Mesenchymal stem cell (in vitro differentiated cells and primary cell): ENCODE data around the gene C1RL.
"Not testable (repeated sequence)": the region's sequence is repeated elsewhere in the genome, so short reads cannot be mapped to it uniquely, and the experiment has no call there.

Experiments
- DNase-seq: peaks from one replicate; pipeline ENCODE4 v3.0.0-alpha.2; 2013
- H2AFZ ChIP-seq: one replicate; pipeline ENCODE4 v1.6.1; 2013; ENCODE audit warnings: low read depth, mild to moderate bottlenecking, control low read depth, inconsistent platforms, low read length, moderate library complexity
- H2AK5ac ChIP-seq: 2 replicates; pipeline ENCODE4 v1.6.1; 2013; ENCODE audit warnings: low read length, moderate library complexity, mild to moderate bottlenecking, inconsistent platforms; ENCODE audit not compliant: severe bottlenecking
- H2BK120ac ChIP-seq: one replicate; pipeline ENCODE4 v1.6.1; 2013; ENCODE audit warnings: low read depth, mild to moderate bottlenecking, inconsistent platforms, low read length, moderate library complexity
- H2BK12ac ChIP-seq, 2 experiments: one replicate each; pipeline ENCODE4 v1.6.1; 2013; ENCODE audit warnings: inconsistent platforms in 2 of 2, low read length in 2 of 2, mild to moderate bottlenecking in 2 of 2, moderate library complexity in 2 of 2, control low read depth in 1 of 2
- H2BK15ac ChIP-seq: one replicate; pipeline ENCODE4 v1.6.1; 2013; ENCODE audit warnings: mild to moderate bottlenecking, low read depth, inconsistent platforms; ENCODE audit not compliant: poor library complexity, severe bottlenecking
- H2BK5ac ChIP-seq: 2 replicates; pipeline ENCODE4 v1.6.1; 2013; ENCODE audit warnings: low read depth, mild to moderate bottlenecking, low read length, control low read depth, inconsistent platforms; ENCODE audit not compliant: poor library complexity, severe bottlenecking
- H3K14ac ChIP-seq, 2 experiments: one replicate each; pipeline ENCODE4 v1.6.1; 2013; ENCODE audit warnings: inconsistent platforms in 2 of 2, low read length in 2 of 2, control low read depth in 1 of 2, mild to moderate bottlenecking in 1 of 2, moderate library complexity in 1 of 2
- H3K18ac ChIP-seq, 2 experiments: one replicate each; pipeline ENCODE4 v1.6.1; 2013; ENCODE audit warnings: inconsistent platforms in 2 of 2, low read length in 2 of 2, control low read depth in 1 of 2, low read depth in 1 of 2, mild to moderate bottlenecking in 1 of 2
- H3K23ac ChIP-seq, 2 experiments: one replicate each; pipeline ENCODE4 v1.6.1; 2013; ENCODE audit warnings: inconsistent platforms in 2 of 2, low read length in 2 of 2, mild to moderate bottlenecking in 2 of 2, moderate library complexity in 2 of 2, control low read depth in 1 of 2
- H3K27ac ChIP-seq: 2 replicates; pipeline ENCODE4 v1.5.1; 2013; ENCODE audit warnings: mild to moderate bottlenecking, moderate library complexity, low read length, control low read depth, inconsistent platforms; ENCODE audit not compliant: poor library complexity, severe bottlenecking
- H3K27me3 ChIP-seq, 2 experiments: 2 replicates each; pipeline versions ENCODE4 v1.6.1 to v1.7.0; 2013; ENCODE audit warnings: low read length in 2 of 2, mild to moderate bottlenecking in 2 of 2, moderate library complexity in 2 of 2, control low read depth in 1 of 2, inconsistent platforms in 1 of 2; ENCODE audit not compliant: control insufficient read depth in 1 of 2, insufficient read depth in 1 of 2
- H3K36me3 ChIP-seq, 2 experiments: 2 replicates each; pipeline versions ENCODE4 v1.6.1 to v1.7.0; 2013; ENCODE audit warnings: low read length in 2 of 2, control low read depth in 1 of 2, inconsistent platforms in 1 of 2, low read depth in 1 of 2, mild to moderate bottlenecking in 1 of 2; ENCODE audit not compliant: insufficient read depth in 2 of 2, control insufficient read depth in 1 of 2
- H3K4ac ChIP-seq, 2 experiments: one replicate each; pipeline ENCODE4 v1.6.1; 2013; ENCODE audit warnings: inconsistent platforms in 2 of 2, low read length in 2 of 2, mild to moderate bottlenecking in 2 of 2, moderate library complexity in 2 of 2, control low read depth in 1 of 2, low read depth in 1 of 2
- H3K4me1 ChIP-seq: 2 replicates; pipeline ENCODE4 v1.6.1; 2013; ENCODE audit warnings: low read depth, low read length, control low read depth; ENCODE audit not compliant: control insufficient read depth, insufficient read depth
- H3K4me2 ChIP-seq: 2 replicates; pipeline ENCODE4 v1.6.1; 2013; ENCODE audit warnings: low read length, mild to moderate bottlenecking, inconsistent platforms; ENCODE audit not compliant: poor library complexity, severe bottlenecking
- H3K4me3 ChIP-seq, 2 experiments: 2 replicates each; pipeline versions ENCODE4 v1.5.1 to v1.7.0; 2013; ENCODE audit warnings: low read length in 2 of 2, mild to moderate bottlenecking in 2 of 2, control low read depth in 1 of 2, low read depth in 1 of 2; ENCODE audit not compliant: insufficient read depth in 1 of 2
- H3K79me1 ChIP-seq: replicated peaks from 2 replicates; pipeline ENCODE4 v1.6.1; 2013; ENCODE audit warnings: mild to moderate bottlenecking, control low read depth, low read length, inconsistent platforms; ENCODE audit not compliant: poor library complexity, severe bottlenecking
- H3K9ac ChIP-seq: 2 replicates; pipeline ENCODE4 v1.7.0; 2013; ENCODE audit warnings: mild to moderate bottlenecking, low read length, moderate library complexity
- H3K9me3 ChIP-seq: 2 replicates; pipeline ENCODE4 v1.7.0; 2013; ENCODE audit warnings: mild to moderate bottlenecking, low read length; ENCODE audit not compliant: control insufficient read depth
- H4K8ac ChIP-seq: one replicate; pipeline ENCODE4 v1.6.1; 2013; ENCODE audit warnings: inconsistent platforms, mild to moderate bottlenecking, low read length, moderate library complexity
- H4K91ac ChIP-seq: one replicate; pipeline ENCODE4 v1.6.1; 2013; ENCODE audit warnings: mild to moderate bottlenecking, low read length, inconsistent platforms
- WGBS: methylation state at CpG from one replicate; pipeline ENCODE4 v1.1.7; 2013; ENCODE audit warnings: mixed read lengths; 5-methylcytosine and 5-hydroxymethylcytosine counted together

Gene C1RL

DNA sequence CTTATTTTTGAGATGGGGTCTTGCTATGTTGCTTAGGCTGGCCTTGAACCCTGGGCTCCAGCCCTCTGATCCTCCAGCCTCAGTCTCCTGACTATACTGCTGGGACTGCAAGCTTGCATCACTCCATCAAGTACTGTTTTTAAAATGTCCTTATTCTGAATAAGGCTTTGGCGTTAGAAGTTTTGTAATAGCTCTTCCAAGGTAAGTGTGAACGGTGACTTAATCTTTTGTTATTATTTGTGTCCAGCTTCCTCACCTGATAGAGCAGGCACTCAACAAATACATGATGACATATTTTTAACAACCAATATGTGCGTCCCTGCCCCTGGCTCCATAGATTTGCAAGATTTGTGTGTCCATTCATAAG lies 1.4 kb downstream of the C1RL start:
- DNase-seq, result no peak
- Histone ChIP-seq H4K8ac (peak overlapping the region; percentile 74), H2AK5ac (peak overlapping the region; percentile 66), H3K79me1 (peaks cover 20% of the 10 kb centered on the region), H2BK15ac (peak overlapping the region; percentile 55), H3K27me3 (no peaks in the 10 kb centered on the region), H3K14ac (no peak overlapping the region), H3K36me3 (peaks cover 6 to 37% of the 10 kb centered on the region in 2 experiments), H3K23ac (peak overlapping the region in 1 of 2 experiments; percentile 43), H3K18ac (peak overlapping the region; percentile 55 to 92), H3K4ac (peak overlapping the region in 1 of 2 experiments; percentile 64), H2BK5ac (no peak overlapping the region), H3K4me3 (peak overlapping the region; percentile 66 to 87), H3K4me2 (peak overlapping the region; percentile 79), H2BK120ac (peak overlapping the region; percentile 65), H3K4me1 (peaks cover 10% of the 10 kb centered on the region), H3K9me3 (peaks cover 3% of the 10 kb centered on the region), H2BK12ac (peak overlapping the region in 1 of 2 experiments; percentile 70), H4K91ac (peak overlapping the region; percentile 91), H3K27ac (peak overlapping the region; percentile 79), H2AFZ (no peak overlapping the region), H3K9ac (peak overlapping the region; percentile 90)
- WGBS, result 88% methylated on average over 3 of the region's 3 CpGs

DNA sequence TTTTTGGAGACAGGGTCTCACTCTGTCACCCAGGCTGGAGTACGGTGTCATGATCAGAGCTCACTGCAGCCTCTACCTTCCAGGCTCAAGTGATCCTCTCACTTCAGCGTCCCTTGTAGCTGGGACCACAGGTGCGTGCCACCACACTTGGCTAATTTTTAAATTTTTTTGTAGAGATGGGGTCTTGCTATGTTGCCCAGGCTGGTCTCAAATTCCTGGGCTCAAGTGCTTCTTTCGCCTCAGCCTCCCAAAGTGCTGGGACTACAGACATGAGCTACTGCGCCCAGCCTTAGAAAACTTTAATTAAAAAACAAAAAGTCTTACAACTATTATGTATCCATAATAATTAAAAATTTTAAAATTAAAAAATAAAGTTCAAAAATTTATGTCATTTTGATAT lies 1.8 kb downstream of the C1RL start:
- not testable (repeated sequence) for H3K4ac ChIP-seq, H3K14ac ChIP-seq, H4K91ac ChIP-seq, H3K23ac ChIP-seq, H2BK12ac ChIP-seq, H3K4me2 ChIP-seq, H2BK120ac ChIP-seq, H2AK5ac ChIP-seq, H3K18ac ChIP-seq, H3K27ac ChIP-seq, H4K8ac ChIP-seq, H3K27me3 ChIP-seq, H3K9me3 ChIP-seq, H2AFZ ChIP-seq, DNase-seq, H2BK15ac ChIP-seq, H2BK5ac ChIP-seq
- WGBS, result 100% methylated on average over 3 of the region's 5 CpGs
- Histone ChIP-seq H3K36me3 (peaks cover 6 to 37% of the 10 kb centered on the region in 2 experiments), H3K4me3 (peak overlapping the region in 1 of 2 experiments; percentile 87), H3K79me1 (peaks cover 24% of the 10 kb centered on the region), H3K4me1 (peaks cover 10% of the 10 kb centered on the region), H3K9ac (peak overlapping the region; percentile 90)

DNA sequence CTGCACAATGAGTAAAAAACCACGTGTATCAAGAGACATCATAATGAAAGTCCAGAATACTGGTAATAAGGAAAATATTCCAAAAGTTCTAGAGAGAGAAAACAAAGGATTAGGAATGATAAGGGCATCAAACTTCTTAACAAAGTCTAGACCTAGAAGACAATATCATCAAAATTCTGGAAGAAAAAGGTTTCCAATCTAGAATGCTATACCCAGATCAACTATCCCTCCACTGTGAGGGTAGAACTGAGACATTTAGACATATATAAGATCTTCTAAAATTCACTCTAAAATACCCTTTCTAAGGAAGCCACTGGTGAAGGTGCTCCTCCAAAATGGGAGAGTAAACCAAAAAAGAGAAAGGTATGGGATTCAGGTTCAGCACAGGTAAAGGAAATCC lies 2.9 kb downstream of the C1RL start:
- no peak for DNase-seq
- peaks cover 3% of the 10 kb centered on the region for H3K9me3 ChIP-seq
- WGBS, result no CpG with 5 or more reads among the region's 1 CpG

DNA sequence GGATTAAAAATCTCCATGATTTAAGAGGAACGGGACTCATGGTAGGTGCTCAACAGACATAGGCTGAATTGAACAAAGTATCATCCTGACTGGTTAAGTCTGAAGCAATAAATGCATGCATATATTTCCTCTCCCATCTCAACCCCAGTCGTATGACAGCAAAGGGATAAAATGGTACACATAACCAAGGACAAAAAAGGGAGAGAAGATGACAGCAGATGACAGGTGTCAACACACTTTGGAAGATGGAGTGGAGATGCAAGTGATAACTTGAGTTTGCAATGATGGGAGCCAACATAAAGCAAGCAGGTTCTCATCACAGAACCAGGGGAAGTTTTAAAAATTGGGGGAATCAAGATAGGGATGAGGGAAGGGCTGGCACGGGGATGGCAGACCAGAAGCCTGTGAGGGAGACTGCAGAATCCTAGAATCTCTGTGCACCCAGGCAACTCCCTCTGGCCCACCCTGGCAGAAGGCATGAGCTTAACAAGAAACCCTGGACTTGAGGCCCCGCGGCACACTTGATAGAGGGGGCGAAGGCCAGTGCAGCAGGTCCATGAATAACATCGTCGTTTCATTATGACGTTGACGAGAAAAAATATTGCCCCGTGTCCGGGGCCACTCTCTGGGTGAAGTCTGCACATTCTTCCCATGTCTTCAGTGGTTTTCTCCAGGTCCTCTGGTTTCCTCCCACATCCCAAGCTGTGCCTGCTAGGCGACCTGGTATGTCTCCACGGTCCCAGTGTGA lies 5.0 kb downstream of the C1RL start:
- Histone ChIP-seq H3K4ac (no peak overlapping the region), H2AFZ (no peak overlapping the region), H3K4me1 (peaks cover 10% of the 10 kb centered on the region), H3K9ac (no peak overlapping the region), H3K18ac (no peak overlapping the region), H3K27me3 (no peaks in the 10 kb centered on the region), H3K4me2 (no peak overlapping the region), H3K14ac (no peak overlapping the region), H3K27ac (no peak overlapping the region), H2AK5ac (no peak overlapping the region), H3K9me3 (peaks cover 3% of the 10 kb centered on the region), H3K79me1 (peaks cover 23% of the 10 kb centered on the region), H2BK12ac (no peak overlapping the region), H3K23ac (no peak overlapping the region), H2BK120ac (no peak overlapping the region), H4K8ac (no peak overlapping the region), H3K36me3 (peaks cover 17 to 52% of the 10 kb centered on the region in 2 experiments), H4K91ac (no peak overlapping the region), H3K4me3 (no peak overlapping the region), H2BK5ac (no peak overlapping the region), H2BK15ac (no peak overlapping the region)
- no peak for DNase-seq
- 96% methylated on average over 14 of the region's 14 CpGs for WGBS

More for the DNA sequence above, 2.9 kb downstream of the C1RL start:
- Histone ChIP-seq H2BK12ac (no peak overlapping the region), H3K9ac (no peak overlapping the region), H2AK5ac (no peak overlapping the region), H3K4ac (no peak overlapping the region), H3K27me3 (no peaks in the 10 kb centered on the region), H2BK15ac (no peak overlapping the region), H3K14ac (no peak overlapping the region), H3K4me2 (no peak overlapping the region), H3K23ac (no peak overlapping the region), H3K4me3 (peak overlapping the region in 1 of 2 experiments; percentile 39), H2BK5ac (no peak overlapping the region), H3K36me3 (peaks cover 12 to 37% of the 10 kb centered on the region in 2 experiments), H3K18ac (no peak overlapping the region), H2AFZ (no peak overlapping the region), H3K27ac (no peak overlapping the region), H3K4me1 (peaks cover 15% of the 10 kb centered on the region), H3K79me1 (peaks cover 30% of the 10 kb centered on the region), H4K91ac (no peak overlapping the region), H4K8ac (no peak overlapping the region), H2BK120ac (no peak overlapping the region)
